AG09309 (cell line): ENCODE results near the gene PRDM7.

Source experiments
- DNase-seq: peaks from one replicate; pipeline ENCODE4 v3.0.0-alpha.2; 2010; ENCODE audit warnings: low read depth
- H3K4me3 ChIP-seq: 2 replicates; pipeline ENCODE4 v1.5.1; 2011; ENCODE audit warnings: mild to moderate bottlenecking, low read depth, low read length, moderate library complexity; ENCODE audit not compliant: control insufficient read depth
- TF ChIP-seq, protein P1 (sequence below): IDR thresholded peaks from 2 replicates; pipeline ENCODE4 v1.5.1; 2011; ENCODE audit warnings: mild to moderate bottlenecking, low read depth, low read length, inconsistent platforms; ENCODE audit not compliant: insufficient read depth, control insufficient read depth; ENCODE audit errors: missing control alignments

The PRDM7 gene

DNA sequence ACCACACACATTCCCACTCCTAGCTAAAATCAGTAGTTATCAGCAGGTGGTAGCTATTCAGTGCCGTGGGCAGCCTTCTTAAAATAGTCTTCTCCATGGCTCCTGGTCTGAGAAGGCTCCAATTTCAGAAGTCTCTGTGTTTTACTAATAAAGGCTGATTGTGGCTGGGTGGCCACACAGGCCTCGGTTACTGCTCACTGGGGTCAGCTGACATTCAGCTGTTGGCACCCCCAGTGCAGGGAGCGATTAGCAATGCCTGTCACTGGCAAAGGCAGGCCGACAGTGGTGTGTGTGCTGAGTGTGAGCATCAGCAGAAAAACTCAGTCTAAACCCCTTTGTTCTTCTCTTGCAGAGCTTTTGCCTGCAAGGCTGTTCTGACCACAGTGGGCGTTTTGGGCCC lies 41.2 kb downstream of the PRDM7 start:
- TF ChIP-seq, protein P1, sequence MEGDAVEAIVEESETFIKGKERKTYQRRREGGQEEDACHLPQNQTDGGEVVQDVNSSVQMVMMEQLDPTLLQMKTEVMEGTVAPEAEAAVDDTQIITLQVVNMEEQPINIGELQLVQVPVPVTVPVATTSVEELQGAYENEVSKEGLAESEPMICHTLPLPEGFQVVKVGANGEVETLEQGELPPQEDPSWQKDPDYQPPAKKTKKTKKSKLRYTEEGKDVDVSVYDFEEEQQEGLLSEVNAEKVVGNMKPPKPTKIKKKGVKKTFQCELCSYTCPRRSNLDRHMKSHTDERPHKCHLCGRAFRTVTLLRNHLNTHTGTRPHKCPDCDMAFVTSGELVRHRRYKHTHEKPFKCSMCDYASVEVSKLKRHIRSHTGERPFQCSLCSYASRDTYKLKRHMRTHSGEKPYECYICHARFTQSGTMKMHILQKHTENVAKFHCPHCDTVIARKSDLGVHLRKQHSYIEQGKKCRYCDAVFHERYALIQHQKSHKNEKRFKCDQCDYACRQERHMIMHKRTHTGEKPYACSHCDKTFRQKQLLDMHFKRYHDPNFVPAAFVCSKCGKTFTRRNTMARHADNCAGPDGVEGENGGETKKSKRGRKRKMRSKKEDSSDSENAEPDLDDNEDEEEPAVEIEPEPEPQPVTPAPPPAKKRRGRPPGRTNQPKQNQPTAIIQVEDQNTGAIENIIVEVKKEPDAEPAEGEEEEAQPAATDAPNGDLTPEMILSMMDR: no peak
- no peak for DNase-seq

DNA sequence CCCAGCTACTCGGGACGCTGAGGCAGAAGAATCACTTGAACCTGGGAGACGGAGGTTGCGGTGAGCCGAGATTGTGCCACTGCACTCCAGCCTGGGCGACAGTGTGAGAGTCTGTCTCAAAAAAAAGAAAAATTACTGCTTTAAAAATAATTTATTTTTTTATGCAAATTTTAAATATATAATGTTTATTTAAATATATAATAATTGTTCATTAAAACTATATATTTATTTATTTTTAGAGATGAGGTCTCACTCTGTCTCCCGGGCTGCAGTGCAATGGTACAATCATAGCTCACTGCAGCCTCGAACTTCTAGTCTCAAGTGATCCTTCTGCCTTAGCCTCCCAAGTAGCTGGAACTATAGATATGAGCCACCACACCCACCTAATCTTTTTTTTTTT lies 42.6 kb downstream of the PRDM7 start:
- DNase-seq: no peak
- H3K4me3 ChIP-seq: no peak overlapping the region
- TF ChIP-seq, protein P1: no peak

More for the DNA sequence above, 41.2 kb downstream of the PRDM7 start:
- H3K4me3 ChIP-seq: no peak overlapping the region

DNA sequence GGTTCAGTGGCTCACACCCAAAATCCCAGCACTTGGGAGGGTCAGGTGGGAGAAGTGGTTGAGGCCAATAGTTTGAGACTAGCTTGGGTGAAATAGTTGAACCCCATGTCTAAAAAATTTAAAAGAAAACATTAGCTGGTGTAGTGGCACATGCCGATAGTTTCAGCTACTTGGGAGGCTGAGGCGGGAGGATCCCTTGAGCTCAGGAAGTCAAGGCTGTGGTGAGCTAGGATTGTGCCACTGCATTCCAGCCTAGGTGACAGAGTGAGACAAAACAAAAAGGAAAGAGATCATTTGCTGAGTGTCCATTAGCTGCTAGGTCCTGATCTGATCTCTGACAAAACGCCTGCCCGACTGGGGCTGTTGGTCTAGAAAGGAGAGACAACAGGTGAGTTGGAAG lies 43.7 kb downstream of the PRDM7 start:
- TF ChIP-seq, protein P1: no peak
- H3K4me3 ChIP-seq: no peak overlapping the region
- no peak for DNase-seq

DNA sequence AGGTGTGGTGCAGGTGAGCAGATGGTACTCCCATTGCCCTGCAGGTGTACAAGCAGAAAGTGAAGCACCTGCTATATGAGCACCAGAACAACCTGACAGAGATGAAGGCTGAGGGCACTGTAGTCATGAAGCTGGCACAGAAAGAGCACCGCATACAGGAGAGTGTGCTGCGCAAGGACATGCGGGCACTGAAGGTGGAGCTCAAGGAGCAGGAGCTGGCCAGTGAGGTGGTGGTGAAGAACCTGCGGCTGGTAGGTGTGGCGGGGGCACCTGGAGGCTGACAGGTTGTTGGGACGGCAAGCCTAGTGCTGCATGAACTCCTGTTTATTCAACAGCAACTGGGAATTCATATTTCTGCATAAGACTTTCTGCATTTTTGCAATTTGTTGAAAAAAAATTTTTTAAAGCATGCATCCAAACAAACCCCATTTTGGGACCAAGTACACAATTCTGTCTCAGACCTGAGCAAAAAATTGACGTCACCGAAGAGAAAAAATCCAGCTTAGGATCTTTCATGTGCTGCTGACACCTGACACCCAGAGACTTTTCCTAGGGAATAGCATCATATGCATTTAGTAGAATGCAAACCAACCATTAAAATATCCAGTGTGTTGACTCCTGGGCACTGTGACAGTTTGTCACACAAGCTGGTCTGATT lies 44.3 kb downstream of the PRDM7 start:
- TF ChIP-seq, protein P1: no peak
- no peak overlapping the region for H3K4me3 ChIP-seq
- DNase-seq: no peak

DNA sequence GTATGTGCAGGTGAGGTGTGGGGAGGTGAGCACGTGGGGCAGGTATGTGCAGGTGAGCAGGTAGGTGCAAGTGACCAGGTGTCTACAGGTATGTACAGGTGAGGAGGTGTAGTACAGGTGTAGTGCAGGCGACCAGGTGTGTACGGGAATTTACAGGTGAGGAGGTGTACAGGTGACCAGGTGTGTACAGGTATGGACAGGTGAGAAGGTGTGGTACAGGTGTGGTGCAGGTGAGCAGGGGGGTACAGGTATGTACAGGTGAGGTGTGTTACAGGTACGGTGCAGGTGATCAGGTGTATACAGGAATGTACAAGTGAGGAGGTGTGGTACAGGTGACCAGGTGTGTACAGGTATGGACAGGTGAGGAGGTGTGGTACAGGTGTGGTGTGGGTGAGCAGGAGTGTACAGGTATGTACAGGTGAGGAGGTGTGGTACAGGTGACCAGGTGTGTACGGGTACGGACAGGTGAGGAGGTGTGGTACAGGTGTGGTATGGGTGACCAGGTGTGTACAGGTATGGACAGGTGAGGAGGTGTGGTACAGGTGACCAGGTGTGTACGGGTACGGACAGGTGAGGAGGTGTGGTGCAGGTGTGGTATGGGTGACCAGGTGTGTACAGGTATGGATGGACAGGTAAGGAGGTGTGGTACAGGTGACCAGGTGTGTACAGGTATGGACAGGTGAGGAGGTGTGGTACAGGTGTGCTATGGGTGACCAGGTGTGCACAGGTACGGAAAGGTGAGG lies 45.0 kb downstream of the PRDM7 start:
- TF ChIP-seq, protein P1: no peak
- no peak overlapping the region for H3K4me3 ChIP-seq
- DNase-seq: no peak

DNA sequence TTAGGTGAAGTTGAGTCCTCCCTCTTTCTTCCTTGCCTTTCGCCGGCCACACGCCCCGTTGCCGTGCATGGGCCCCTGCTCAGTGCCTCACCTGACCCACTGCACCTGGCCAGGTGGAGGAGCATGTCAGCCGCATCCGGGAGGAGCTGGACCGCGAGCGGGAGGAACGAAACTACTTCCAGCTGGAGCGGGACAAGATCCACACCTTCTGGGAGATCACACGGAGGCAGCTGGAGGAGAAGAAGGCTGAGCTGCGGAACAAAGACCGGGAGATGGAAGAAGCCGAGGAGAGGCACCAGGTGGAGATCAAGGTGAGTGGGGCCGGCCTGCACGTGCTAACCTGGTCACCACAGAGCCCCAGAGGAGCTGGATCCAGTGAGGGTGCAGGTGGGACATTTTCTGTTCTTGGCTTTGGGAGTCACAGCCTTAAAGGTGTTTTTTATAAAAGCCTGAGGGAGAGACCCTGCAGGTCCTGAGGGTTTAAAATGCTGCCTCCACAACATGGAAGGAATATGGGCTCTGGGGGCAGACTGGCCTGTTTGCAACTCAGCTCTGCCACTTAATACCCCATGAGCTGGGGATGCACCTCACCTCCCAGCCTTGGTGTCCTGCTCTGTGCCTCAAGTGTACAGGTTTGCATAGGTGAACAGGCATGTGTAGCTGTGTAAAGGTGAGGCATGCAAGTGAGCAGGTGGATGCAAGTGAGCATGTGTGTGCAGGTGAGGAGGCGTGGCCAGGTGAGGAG lies 45.8 kb downstream of the PRDM7 start:
- TF ChIP-seq, protein P1: no peak
- DNase-seq: no peak

More for the DNA sequence above, 45.8 kb downstream of the PRDM7 start:
- no peak overlapping the region for H3K4me3 ChIP-seq
